D721Med (cell line): Measurements from ENCODE around the gene GRAMD2A.

ENCODE experiments used
- DNase-seq: peaks from one replicate; pipeline ENCODE4 v3.0.0; 2011; ENCODE audit warnings: low spot score; ENCODE audit not compliant: insufficient read length
- FAIRE-seq: peaks from 2 replicates; lab custom pipeline; 2011; peaks lifted over from hg19 to GRCh38; lab: Jason Lieb, UNC
- CTCF ChIP-seq: IDR thresholded peaks from 2 replicates; pipeline ENCODE4 v1.5.1; 2012; ENCODE audit warnings: mild to moderate bottlenecking, control low read depth; ENCODE audit not compliant: insufficient read depth; ENCODE audit errors: missing control alignments

Gene GRAMD2A

GRCh38 chr15:72161361-72162132 is 36.0 kb downstream of the GRAMD2A start:
- DNase-seq (no peak), FAIRE-seq (no peak)
- TF ChIP-seq CTCF, result no peak

GRCh38 chr15:72160696-72161245 is 36.8 kb downstream of the GRAMD2A start:
- TF ChIP-seq CTCF, result no peak
- DNase-seq (no peak), FAIRE-seq (no peak)

GRCh38 chr15:72156928-72157327 is 40.7 kb downstream of the GRAMD2A start:
- no peak for TF ChIP-seq CTCF
- DNase-seq, result no peak

GRCh38 chr15:72155635-72156616 is 41.7 kb downstream of the GRAMD2A start:
- peak; percentile 90 for FAIRE-seq
- peak; percentile 97 for TF ChIP-seq CTCF

More at GRCh38 chr15:72156928-72157327, 40.7 kb downstream of the GRAMD2A start:
- FAIRE-seq, result no peak

GRCh38 chr15:72155003-72155621 is 42.5 kb downstream of the GRAMD2A start:
- FAIRE-seq, result no peak
- no peak for DNase-seq
- TF ChIP-seq CTCF, result no peak

More at GRCh38 chr15:72155635-72156616, 41.7 kb downstream of the GRAMD2A start:
- peak; percentile 47 for DNase-seq

- TF ChIP-seq CTCF, result no peak
- FAIRE-seq, result no peak
- no peak for DNase-seq
Observed at GRCh38 chr15:72154316-72154715, 43.3 kb downstream of the GRAMD2A start.
